HG02943 (cell line): ENCODE results near the gene GNL3.

Experiments
- ATAC-seq: cut with Tn5 transposase; IDR thresholded peaks from one replicate; pipeline ENCODE4 v1.9.1; 2021; ENCODE audit warnings: mild to moderate bottlenecking, low read depth, moderate library complexity; ENCODE audit not compliant: unreplicated experiment

The GNL3 gene

DNA sequence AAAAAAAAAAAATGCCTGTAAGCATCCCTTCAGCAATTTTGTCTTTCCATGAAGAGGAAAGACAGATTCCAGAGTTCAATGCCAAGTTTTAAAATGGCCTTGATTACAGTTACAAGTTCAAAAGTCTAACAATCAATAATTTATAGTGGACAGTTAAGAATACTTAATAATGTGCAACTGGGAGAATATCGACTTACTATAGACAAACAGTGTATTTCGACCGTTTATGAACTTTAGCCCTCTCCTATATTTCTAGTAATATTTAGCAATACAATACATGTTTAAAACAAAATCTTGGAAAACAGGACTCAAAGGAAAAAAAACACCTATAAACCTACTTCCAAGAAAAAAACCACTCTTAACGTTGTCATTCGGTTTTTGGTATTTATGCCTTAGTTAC, 1.6 kb upstream of the GNL3 start:
- ATAC-seq, result no peak

DNA sequence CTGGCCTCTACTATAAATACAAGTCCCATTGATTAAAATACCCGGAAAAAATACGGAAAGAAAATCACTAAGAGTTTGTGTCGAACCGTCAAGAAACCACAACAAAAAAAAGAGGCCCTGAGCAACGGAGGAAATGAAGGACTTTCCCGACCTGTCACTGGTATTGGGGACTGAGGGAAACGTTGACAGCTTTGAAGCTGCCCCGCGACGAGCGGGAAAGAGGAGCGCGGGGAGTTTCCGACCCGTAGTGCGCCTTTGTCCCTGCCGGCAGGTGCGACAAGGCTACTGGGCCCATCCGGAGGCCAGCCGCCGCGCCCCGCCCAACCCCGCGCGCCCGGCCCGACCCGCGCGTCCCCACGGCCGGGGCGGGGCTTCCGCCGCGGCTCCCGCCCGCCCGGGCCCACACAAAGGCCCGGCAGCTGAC, 535 bp upstream of the GNL3 start:
- peak; percentile 60 for ATAC-seq

DNA sequence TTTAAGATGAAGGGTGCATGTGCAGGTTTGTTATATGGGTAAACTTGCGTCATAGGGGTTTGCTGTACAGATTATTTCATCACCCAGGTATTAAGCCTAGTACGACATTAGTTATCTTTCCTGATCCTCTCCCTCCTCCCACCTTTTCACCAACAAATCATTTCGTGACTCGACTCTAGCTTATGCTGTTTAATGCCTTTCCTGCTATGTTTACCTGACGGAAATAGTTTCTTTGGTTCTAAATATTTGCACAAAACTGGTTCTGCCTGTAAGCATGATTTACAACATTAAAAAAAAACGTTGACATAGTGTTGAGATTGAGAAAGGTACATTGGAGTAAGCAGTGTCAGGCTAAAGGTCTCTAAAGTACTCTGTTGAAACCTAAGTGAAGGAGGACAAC, 2.4 kb downstream of the GNL3 start:
- no peak for ATAC-seq

DNA sequence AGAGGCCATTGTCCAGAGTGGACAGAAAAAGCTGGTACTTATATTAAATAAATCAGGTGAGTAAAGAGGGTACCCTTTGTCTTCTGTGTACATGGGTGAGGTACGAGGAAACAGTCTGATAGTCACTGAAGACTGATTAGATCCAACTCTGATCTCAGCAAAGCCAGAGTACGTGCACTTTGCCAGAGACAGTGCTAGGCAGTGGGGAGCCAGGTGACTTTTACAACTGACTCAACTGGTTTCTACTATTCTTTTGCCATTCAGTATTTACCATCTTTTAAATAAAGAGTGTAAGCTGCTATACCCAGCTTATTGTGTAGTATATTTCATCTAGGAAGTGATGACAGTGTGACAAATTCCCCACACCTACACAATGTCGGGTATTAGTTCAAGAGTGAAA, 3.3 kb downstream of the GNL3 start:
- no peak for ATAC-seq

DNA sequence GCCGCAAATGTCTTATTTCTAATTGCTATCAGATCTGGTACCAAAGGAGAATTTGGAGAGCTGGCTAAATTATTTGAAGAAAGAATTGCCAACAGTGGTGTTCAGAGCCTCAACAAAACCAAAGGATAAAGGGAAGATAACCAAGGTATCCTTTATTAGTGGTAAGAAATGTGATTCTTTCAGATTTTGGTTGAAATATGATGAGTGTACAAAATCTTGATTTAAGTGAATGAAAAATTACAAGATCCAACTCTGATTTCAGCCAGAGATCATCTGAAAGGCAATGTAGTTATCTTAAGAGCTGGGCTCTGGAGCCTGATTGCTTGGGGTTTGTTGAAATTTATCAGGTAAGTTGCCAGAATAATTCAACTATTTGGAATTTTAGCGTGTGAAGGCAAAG, 4.7 kb downstream of the GNL3 start:
- ATAC-seq, result no peak

DNA sequence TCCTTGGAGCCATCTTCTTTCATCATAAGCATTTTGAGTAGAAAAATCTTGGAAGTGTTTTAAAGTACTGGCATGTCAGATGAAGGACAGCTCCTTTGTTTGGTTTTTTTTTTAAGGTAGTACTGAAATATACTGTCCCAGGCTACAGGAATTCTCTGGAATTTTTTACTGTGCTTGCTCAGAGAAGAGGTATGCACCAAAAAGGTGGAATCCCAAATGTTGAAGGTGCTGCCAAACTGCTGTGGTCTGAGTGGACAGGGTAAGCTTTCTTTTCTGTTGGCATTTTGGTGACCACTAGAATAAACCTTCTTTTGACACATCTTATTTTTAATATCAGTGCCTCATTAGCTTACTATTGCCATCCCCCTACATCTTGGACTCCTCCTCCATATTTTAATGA, 7.2 kb downstream of the GNL3 start:
- ATAC-seq, result no peak

DNA sequence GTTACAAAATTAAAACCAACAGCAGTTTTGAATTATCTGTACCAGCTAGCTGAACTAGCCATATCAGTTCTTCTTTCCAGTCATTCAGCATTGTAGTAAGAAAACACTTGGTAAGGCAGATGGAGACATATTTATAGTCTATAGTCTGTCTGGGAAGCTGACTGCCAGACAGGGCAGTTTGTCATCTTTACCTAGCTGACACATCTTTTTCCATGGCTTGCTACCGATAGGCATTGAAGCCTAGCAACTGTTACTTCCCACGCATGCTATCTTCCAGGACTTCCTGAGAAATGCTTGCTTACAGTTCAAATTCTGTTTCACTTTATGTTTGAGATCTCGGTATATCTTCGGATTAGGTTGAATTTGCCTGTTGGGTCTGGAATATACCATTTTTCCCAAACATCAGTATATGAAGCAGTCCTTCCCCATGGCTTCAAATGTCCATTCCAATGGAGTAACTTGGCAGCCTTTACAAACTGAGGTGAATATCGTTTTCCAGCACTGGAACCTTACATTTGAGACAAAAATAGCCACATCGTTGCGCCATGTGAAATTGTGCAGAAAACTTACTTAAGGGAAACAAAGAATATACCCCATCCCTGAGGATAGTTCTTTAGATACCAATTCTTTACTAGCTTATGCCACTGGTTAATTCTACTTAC, 8.8 kb downstream of the GNL3 start:
- ATAC-seq, result no peak

DNA sequence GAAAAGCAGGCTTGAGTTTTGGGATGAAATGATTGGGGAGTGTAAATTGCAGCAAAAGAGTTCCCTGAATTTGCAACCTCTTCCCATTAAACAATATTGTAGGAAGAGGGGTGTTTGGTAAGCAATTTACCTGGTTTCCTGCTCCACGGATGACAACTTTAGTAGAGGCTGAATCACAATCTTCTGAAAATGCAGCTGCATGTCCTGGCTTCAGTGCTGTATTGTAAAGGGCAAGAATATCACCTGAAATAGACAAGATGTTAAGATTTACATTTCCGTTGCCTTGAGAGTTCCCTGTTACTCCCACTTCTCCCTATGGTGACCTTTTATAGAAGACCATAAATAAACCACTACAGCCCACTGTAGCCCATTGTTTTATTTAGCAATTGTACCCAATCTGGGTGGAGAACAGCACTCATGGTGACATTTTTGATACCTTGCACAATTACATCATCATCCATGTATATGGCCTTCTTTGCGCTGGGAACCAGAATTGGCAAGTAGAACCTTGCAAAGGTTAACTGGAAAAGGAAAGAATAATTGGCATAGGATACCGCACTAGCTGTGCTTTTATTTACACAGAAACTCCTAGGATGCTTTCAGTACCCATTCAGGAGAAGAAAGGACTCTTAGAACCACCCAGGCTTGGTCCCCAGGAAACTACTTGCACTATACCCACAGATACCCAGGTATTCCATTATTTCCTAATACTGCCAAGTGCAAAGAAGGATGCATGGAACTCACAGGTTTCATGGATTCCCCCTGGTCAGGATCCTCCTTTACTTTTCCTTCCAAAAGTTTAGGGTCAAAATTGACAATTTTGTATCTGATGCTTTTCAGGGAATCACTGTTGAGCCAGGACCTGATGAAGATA, 10.2 kb downstream of the GNL3 start:
- ATAC-seq, result no peak

DNA sequence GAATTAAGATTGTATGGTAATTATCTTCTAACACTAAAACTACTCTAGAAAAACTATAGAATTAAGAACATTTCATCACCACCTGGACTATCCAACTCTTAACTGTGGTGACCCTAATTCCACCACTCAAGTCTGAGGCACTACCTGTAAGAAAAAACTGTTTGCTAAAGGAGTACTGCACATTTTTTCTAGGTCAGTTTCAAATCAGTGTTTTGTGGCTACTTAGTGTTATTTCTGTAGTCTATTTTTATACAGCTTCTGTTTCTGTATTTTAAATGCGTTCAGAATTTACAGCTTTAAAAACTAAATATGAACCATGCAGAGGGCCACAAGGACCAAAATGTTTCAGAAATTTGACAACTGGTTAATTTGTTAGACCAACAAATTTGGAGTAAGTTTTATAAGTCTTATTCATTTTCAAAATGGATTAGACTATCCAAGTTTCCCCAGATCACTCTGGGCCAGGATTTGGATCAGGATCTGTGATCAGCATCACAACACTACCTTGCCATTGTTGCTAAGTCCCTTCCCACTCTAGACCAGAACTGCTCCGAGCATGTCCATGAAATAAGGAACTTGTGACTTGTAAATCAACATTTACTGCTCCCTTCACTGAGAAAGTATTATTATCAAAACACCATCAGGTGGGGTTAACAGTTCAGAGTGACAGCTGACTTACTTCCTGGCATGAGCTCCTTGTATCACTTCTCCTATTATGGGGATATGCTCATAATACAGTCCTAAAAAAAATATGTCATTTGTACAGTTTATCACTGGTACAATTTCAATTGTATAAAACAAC, 11.2 kb downstream of the GNL3 start:
- no peak for ATAC-seq

DNA sequence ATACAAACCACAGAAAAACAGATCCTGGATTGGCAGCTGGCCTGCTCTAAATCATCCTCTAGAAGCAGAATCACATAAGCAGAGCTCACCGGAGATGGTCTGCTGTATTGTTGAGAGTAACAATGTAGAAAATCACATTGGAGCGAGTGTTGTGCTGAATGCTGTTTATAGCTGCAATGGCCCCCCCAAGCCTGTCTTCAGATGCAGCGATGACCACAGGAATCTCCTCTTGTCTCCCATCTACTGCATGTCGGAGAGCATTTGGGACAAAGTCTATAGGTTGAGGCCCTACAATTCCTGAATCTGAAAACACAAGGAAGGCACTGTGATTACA, 11.8 kb downstream of the GNL3 start:
- no peak for ATAC-seq

DNA sequence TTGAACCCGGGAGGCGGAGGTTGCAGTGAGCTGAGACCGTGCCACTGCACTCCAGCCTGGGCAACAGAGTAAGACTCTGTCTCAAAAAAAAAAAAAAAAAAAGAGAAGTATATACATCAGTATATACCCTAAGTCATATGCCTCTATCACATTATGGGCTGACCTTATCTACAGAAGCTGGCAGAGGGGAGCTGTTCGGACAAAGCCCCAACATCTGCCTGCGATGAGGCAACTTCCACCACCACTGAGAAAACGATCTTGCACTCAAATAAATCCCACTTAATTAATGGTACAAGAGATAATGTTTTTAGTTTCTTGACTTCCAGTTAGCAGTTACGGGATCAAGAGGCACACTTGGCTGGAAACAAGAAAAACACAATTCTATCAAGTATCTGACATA, 17.5 kb downstream of the GNL3 start:
- ATAC-seq, result no peak

DNA sequence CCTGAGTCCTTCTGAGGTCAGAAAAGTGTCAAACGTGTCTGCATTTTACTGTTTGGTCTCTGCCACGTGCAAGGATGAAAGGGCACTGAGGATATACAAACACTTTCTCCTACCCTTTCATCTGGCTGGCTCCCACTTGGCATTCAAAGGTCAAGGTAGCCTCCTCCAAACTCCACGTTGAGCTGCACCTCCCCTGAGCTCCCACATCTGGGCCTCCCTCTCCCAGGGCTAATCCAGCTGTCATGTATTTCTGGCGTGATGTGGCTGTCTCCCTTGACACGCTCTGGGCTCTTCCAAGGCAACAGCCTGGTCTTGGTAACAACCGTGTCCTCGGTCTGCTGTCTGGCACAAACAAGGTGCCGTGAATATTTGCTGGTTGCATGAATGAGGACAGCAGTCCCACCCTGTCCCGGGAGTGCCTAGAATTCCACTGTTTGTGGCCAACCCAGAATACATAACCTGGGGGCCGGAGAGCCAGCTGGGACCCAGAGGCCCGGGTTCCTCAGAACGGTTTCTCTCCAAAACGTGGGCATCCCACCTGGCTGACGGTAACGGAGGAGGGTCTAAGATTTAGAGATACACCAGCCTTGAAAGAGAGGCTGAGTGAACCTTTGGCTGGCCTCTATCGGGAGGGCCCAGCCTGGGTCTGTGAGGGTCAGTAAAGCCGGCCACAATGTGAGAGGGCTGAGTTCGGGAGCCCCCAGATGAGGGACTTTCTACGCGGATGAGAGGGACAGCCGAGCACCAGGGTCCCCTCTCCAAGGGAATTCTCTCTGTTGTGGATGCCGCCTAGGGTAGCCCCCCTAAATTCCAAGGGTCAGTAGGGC, 19.0 kb downstream of the GNL3 start:
- ATAC-seq, result peak; percentile 3

DNA sequence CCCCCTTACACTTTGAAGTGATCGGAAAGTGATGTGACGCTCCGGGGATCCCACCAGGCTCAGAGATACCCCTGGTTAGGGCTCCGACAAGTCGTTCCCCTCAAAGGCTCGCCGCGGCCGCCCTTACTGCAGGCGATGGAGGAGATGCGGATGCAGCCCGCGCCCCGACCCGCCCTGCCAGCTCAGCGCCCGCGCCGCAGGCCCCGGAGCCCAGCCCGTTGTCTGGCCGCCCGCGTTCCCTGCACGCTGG, 19.5 kb downstream of the GNL3 start:
- ATAC-seq, result peak; percentile 34

DNA sequence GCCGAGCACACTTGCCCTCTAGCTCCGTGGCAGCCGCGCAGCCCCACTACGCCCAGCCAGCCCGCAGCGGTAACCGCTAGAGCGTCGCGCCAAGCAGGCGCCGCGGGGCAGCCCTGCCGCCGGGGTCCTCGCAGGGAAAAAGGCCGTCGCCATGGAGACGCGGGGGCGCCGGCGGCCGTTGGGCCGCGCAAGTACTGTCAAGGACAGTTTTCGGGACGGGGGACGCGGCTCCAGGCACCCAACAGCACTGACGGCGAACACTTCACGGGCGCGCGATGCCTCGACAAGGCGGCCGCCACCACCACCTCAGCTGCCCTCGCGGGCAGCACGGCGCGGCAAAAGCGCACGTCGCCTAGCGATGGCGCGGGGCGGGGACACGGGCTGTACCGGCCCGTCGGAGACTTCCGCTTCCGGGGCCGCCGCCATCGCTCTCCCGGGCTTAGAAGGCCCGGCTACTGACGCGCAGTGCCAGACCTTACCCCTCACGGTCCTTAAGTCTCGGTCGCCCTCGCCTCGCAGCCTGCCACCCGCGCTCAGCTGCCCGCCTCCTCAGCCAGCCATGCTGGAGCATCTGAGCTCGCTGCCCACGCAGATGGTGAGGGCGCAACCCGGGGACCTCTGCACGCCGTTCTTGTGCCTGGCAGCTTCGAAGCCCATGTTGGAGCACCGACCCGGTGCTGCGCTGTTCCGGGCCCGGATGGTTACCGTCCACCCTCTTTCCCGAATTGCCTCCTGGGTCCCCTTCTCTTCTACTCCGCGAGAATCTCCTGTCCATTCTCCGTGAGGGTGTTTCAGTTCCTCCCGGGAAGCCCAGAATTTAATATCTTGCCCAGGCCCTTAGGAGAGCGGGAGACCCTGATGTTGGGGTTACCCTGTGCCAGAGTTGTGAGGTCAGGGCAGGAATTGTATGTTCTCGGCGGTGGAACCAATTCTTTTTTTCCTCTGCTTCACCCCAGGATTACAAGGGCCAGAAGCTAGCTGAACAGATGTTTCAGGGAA, 20.2 kb downstream of the GNL3 start, which contains the start of the genes GLT8D1 and SPCS1:
GLT8D1 (minus strand) TSS at position 104 of the 999 bp plus-strand sequence. CDS start 5,331 bp downstream, outside the sequence.
SPCS1 (plus strand) TSS at position 419 of the 999 bp plus-strand sequence; CDS start at position 560, 141 bp downstream.
- ATAC-seq, result peak; percentile 85

DNA sequence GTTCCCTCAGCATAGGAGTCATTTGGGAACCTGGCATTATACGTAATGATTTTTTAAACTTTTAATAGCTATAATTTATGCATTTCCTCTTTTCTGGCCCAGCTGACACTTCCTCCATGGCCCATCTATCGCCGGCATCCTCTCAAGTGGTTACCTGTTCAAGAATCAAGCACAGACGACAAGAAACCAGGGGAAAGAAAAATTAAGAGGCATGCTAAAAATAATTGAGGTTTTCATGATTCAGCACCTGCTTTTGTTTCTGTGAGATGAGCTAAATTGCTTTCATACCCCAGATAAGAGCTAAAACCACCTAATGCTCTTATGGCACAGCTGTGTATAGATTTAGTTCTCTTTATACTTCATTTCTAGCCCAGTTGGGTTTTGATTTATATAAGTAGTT, 21.8 kb downstream of the GNL3 start:
- no peak for ATAC-seq

DNA sequence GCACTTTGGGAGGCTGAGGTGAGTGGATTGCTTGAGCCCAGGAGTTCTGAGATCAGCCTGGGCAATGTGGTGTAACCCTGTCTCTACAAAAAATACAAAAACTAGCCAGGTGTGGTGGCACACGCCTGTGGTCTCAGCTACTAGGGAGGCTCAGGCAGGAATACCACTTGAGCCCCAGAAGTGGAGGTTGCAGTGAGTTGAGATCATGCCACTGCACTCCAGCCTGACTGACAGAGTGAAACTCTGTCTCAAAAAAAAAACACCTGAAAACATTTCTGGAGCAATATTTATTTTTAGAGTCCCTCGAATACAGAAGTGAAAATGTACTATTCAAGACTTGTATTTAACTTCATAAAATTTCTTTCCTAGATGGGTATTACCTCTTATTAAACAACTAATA, 24.7 kb downstream of the GNL3 start:
- ATAC-seq, result no peak

DNA sequence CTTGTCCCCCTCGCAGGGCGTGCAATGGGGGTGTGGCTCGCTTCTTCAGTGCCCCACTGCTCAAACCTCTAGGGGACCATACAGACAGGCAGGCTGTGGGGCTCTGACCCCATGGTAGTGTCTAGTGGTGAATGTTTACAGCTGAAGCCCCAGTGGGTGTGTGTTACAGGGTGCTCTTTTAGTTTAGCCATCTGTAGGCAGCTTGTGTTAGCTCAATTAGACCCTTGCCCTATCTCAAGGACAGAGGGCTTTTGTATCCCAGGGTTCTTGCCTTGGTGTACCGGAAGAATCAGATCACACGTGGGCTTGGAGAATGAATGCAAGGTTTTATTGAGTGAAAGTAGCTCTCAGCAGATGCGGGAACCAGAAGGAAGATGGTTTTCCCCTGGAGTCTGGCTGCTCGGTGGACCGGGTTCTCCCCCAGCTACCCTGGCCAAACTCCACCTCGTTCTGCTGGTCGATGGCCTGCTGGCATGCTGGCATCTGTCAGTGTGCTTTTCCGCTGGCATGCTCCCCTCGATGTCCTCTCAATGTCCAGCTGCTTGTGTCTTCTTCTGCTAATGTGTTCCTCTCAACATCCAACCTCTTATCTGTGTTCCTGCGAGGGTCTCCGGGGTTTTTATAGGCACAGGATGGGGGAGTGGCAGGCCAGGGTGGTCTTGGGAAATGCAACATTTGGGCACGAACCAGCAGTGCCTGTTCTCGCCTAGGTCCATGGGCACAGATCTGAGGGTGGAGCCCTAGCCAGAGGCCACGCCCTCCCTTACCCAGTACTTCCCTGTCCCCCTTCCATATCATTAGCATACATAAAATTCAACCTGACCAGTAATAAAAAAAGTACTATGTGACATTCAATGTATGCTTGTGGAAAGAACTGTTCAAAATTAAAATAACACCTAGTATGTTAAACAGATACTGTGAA, 26.7 kb downstream of the GNL3 start:
- ATAC-seq, result no peak
